CD4-positive, alpha-beta T cell treated with Interferon alpha-2 for 1 hour (primary cell): Measurements from ENCODE around the gene FBXW7.
"Not testable (repeated sequence)": the region's sequence is repeated elsewhere in the genome, so short reads cannot be mapped to it uniquely, and the experiment has no call there.

Experiments
- DNase-seq, 2 donors: peaks; one replicate each; pipeline ENCODE4 v3.0.0-alpha.2; 2020 to 2022

FBXW7 gene

GRCh38 chr4:152544533-152544932 lies 8.6 kb upstream of the FBXW7 start:
- DNase-seq, result not testable (repeated sequence)

DNA sequence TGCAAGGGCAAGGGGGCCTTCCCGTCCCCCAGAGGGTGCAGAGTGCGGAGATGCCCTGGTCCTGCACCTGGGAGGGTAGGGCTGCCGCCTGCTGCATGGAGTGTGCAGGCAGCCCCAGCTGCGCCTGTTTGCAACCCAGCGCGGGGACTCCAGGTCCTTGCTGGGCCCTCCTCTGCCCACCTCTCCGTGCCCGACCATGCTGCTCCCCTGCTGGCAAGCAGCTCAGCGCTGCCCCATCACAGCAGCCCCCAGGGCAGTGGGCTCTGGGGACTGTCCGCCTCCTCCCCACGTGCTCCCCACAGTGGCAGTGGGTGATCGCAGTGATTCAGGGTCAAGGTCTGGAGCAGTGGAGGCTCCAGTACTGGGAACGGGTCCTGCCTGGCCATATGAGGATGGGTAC lies 5.0 kb upstream of the FBXW7 start:
- no peak for DNase-seq

GRCh38 chr4:152540293-152540674 lies 4.4 kb upstream of the FBXW7 start:
- DNase-seq, result no peak

DNA sequence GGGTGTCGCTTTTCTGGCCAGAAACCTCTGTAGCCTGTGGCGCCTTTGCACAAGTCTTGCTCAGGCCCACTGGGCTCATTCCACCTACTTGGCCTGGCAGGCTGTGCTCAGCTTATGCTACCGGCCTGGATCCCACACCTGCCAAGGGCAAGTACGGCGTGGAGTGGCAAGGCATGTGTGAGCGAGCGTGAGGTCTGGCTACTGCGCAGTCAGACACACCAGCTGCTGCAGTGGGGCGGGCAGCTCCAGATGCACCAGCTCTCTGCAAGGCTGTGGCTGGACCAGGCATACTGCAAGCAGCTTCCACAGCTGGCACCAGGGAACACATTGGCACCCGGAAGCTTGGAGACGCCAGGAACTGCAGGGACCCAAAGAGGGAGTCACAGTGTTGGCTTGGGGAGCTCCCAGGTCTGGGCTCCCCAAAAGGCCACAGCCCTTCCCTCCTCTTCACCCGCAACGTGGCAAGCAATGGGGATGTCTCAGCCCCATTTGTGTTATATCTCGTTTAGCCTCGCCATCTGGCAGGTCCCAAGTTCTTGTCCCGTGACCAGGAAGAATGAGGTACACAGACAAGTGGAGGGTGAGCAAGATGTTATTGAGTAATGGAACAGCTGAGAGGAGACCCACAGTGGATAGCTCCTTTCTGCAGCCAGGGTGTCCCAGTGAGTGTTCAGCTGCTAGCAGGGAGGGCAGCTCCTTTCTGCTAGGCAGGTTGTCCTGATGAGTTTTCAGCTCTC lies 3.8 kb upstream of the FBXW7 start:
- no peak for DNase-seq

GRCh38 chr4:152537881-152538280 lies 2.0 kb upstream of the FBXW7 start:
- peak in 1 of 2 donors; percentile 31 for DNase-seq

DNA sequence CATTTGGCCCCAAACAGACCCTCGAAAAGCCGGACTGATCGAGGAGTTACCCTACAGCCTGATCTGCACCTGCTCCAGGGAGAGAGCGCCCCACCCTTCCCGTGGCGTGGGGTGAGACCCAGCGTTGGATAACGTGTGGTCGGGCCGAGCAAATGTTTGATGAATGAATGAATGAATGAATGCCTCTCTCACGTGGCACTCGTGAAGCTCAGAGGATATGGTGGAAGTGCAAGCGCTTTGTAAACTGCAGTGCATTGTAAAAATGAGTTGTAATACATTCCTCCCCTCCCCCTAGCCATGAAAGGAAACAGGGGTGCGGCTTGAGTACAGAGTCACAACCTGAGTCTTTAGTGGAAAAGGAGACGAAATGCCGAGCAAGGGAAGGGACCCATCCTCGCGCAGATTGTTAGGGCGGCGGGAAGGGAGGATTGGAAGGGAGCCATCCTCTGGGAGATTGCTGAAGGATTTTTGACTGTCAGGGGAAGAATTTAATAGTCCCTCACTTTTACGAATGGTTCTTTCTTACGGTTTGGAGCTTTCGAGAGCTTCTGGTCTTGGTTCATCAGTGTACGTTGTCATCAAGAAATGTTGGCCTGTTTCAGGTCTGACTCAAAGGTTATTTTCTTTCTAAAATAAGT lies 772 bp upstream of the FBXW7 start:
- peak; percentile 72 to 87 for DNase-seq

GRCh38 chr4:152535360-152535902 lies 461 bp downstream of the FBXW7 start:
- peak in 1 of 2 donors; percentile 38 for DNase-seq

DNA sequence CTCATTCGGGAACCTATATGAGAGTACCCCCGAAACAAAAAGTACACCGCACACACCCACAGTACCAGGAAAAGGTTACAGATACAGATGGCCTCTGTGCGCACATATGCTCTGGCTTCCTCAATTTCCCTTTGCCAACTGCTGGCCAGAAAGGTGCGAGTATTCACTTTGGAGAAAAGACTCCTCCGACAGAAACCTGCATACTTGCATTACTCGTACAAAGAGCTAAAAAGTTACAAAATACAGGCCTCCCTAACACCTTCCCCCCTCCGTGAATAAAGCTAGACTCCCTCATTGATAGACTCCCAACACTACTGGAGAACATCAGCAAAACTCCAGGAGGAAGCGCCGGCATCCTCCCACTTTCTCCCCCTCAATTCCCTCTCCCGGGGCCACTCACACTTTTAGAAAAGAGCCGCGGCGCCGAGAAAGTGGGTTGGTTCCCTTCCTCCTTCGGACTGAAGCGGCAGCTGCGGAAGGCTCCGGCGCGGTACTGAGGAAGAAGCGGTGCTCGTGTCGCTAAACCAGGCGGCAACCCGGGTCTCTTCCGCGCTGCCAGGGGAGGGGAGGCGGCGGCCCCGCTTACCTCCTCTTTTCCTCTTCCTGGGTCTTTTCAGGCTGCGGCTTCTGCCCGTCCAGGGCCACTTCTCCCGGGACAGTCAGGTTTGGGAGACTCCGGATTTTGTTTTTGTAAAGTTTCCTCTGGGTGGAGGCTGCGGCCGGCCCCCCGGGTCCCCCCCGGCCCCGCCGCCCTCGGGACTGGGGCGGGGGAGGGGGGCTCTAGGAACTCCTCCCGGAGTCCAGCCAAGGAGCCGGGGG lies 1.1 kb downstream of the FBXW7 start:
- DNase-seq, result peak; percentile 41 to 50

DNA sequence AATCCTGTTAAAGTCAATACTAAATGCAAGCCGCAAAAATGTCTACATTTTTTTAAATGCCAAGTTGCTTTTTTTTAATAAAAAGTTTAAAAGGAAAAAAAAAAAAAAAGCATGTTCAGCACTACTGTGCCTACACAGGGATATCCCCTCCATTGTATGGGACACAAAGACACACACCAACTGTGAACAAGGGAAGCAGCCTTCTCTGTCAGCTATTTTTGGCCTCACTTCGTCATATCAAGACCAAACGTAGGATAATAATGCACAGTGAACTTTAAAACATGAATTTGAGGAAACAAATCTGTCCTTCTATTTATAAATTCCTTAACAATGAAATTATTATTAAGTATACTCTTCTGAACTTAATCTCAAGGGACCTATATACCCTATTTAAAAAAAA lies 4.4 kb downstream of the FBXW7 start:
- DNase-seq, result no peak

GRCh38 chr4:152530600-152530999 lies 5.3 kb downstream of the FBXW7 start:
- DNase-seq, result no peak

- DNase-seq, result no peak
Measured at GRCh38 chr4:152529880-152530279, 6.0 kb downstream of the FBXW7 start.

GRCh38 chr4:152528060-152528459 lies 7.8 kb downstream of the FBXW7 start:
- no peak for DNase-seq

DNA sequence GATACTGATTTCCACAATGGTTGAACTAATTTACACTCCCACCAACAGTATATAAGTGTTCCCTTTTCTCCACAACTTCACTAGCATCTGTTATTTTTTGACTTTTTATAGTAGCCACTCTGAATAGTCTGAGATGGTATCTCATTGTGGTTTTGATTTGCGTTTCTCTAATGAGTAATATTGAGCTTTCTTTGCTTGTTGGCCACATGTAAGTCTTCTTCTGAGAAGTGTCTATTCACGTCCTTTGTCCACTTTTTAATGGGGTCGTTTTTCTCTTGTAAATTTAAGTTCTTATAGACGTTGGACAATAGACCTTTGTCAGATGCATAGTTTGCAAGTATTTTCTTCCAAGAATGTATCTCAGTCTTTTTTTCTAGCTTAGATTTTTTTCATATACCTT lies 10.0 kb downstream of the FBXW7 start:
- DNase-seq, result no peak

- peak in 1 of 2 donors; percentile 31 for DNase-seq
Measured at GRCh38 chr4:152524427-152524826, 11.5 kb downstream of the FBXW7 start.

- no peak for DNase-seq
Measured at GRCh38 chr4:152523731-152524130, 12.2 kb downstream of the FBXW7 start.

- DNase-seq, result no peak
Measured at GRCh38 chr4:152522754-152523153, 13.1 kb downstream of the FBXW7 start.

- no peak for DNase-seq
Measured at GRCh38 chr4:152522245-152522644, 13.6 kb downstream of the FBXW7 start.

GRCh38 chr4:152516156-152516555 lies 19.7 kb downstream of the FBXW7 start:
- no peak for DNase-seq

DNA sequence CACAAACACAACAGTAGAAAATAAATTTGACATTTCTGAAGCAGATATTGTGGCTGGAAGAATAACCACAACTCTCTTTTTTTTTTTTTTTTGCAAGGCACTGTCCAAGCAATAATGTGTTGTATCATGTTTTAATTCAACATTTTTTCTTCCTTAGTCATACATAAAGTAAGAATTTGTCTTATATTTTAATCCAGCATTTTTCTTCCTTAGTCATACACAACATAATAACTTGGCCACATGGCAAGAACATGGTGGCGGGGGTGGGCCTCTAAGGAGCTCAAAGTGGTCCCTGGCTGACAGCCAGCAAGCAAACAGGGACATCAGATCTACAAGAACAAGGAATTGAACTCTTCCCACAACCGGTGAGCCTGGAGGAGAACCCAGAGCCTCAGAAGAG lies 20.2 kb downstream of the FBXW7 start:
- no peak for DNase-seq

GRCh38 chr4:152514356-152514755 lies 21.5 kb downstream of the FBXW7 start:
- DNase-seq, result no peak

DNA sequence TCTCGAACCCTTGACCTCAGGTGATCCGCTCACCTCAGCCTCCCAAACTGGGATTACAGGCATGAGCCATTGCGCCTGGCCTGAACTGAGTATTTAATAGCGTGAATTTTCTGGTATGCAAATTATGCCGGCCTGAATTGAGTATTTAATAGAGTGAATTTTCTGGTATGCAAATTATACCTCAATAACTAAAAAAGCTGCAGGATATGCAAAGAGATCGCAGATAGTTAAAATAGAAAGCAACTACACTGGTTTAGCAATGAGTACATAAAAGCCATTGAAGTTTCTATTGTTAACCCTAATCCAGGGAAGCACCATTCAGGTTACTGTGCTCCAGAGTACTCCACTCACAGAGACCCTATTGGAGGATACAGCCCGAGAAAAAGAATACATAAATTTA lies 22.8 kb downstream of the FBXW7 start:
- no peak for DNase-seq

DNA sequence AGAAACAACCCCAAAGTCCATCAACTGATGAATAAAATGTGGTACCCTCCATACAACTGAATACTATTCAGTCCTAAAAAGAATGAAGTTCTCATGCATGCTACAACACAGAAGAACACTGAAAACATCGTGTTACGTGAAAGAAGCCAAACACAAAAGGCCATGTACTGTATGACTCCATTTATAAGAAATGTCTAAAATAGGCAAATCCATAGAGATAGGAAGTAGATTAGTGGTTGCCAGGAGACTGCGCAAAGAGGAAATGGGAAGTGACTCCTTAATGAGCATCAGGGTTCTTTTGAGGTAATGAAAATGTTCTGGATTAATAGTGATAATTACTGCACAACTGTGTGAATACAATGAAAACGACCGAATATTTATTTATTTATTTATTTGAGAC lies 23.4 kb downstream of the FBXW7 start:
- DNase-seq, result no peak

DNA sequence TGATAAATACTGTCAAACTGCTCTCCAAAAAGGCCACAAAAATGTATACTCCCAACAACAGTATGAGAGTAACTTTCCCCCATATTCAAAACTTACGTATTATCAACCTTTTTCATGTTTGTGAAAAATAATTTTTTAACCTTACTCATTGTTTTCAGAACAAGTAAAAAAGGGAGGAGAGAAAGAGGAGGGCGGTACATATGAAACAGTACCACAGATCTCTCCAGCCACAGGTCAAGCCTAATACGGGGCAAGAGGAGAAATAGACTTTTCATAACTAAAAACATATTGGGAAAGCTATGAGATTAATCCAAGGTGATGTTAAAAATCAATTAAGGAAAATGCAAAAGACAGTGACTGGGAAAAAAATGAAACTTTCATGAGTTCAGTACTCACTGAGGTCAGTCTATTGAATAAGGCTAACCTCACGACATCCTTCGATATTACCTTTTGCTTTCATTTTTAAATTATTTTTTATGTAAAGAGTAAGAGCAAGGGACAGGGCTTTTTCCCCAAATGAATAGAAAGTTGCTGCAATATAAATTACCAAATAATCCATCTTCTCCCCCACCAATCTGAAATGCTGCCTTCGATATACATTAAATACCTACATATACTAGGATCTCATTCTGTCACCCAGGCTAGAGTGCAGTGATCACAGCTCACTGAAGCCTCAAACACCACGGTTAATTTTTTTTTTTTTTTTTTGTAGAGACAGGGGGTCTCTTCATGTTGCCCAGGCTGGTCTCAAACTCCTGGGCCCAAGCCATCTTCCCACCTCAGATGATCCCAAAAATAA lies 25.3 kb downstream of the FBXW7 start:
- DNase-seq, result peak in 1 of 2 donors; percentile 21
